ENCODE results near the gene CRIP1.

The CRIP1 gene

GRCh38 chr14:105486163-105486973 is at the start of gene CRIP1:
TSS of gene CRIP1 (plus strand) at chr14:105486886. CDS start at chr14:105487260, 374 bp downstream.
- no peak for DNase-seq

GRCh38 chr14:105436891-105437722 is 49.6 kb upstream of the CRIP1 start:
- DNase-seq = no peak

GRCh38 chr14:105437723-105438500 is 48.8 kb upstream of the CRIP1 start:
- DNase-seq = no peak

GRCh38 chr14:105439179-105439578 is 47.5 kb upstream of the CRIP1 start:
- DNase-seq = no peak

- DNase-seq = no peak
These were observed 46.8 kb upstream of the CRIP1 start for GRCh38 chr14:105439710-105440553.

- no peak for DNase-seq
These were observed 46.2 kb upstream of the CRIP1 start for GRCh38 chr14:105440554-105440900.

GRCh38 chr14:105440992-105441391 is 45.7 kb upstream of the CRIP1 start:
- no peak for DNase-seq

GRCh38 chr14:105442125-105442524 is 44.6 kb upstream of the CRIP1 start:
- DNase-seq = no peak

- DNase-seq = no peak
These were observed 43.9 kb upstream of the CRIP1 start for GRCh38 chr14:105442834-105443233.

- DNase-seq = no peak
These were observed 41.8 kb upstream of the CRIP1 start for GRCh38 chr14:105444859-105445258.

- no peak for DNase-seq
These were observed 41.4 kb upstream of the CRIP1 start for GRCh38 chr14:105445290-105445689.

GRCh38 chr14:105445901-105446845 is 40.5 kb upstream of the CRIP1 start:
- no peak for DNase-seq

- no peak for DNase-seq
These were observed 39.7 kb upstream of the CRIP1 start for GRCh38 chr14:105446971-105447370.

- no peak for DNase-seq
These were observed 38.7 kb upstream of the CRIP1 start for GRCh38 chr14:105447651-105448640.

- peak; percentile 57 for DNase-seq
These were observed 38.0 kb upstream of the CRIP1 start for GRCh38 chr14:105448706-105449111.

GRCh38 chr14:105449276-105450122 is 37.2 kb upstream of the CRIP1 start:
- no peak for DNase-seq

- DNase-seq = no peak
These were observed 36.6 kb upstream of the CRIP1 start for GRCh38 chr14:105450123-105450505.

- no peak for DNase-seq
These were observed 35.6 kb upstream of the CRIP1 start for GRCh38 chr14:105450864-105451720.

Measured in suppressor macrophage treated with lipopolysaccharide for 4 hours (primary cell).